Hematopoietic multipotent progenitor cell (in vitro differentiated cells): ENCODE results near the gene DNAJC3. TPM values are rescaled to one million over a fixed set of nuclear protein-coding genes. Genes with fewer than 3 reads are reported as not detected.
"Not testable (repeated sequence)": the region's sequence is repeated elsewhere in the genome, so short reads cannot be mapped to it uniquely, and the experiment has no call there.

Source experiments
- DNase-seq, 3 donors: peaks; one replicate each; pipeline ENCODE4 v3.0.0-alpha.2; 2011 to 2015; ENCODE audit warnings: low read depth in 2 of 3, low spot score in 2 of 3
- total RNA-seq: library from RNA; depleted of rRNA; stranded (reverse); fragments of >200 nt; gene quantifications from one replicate; pipeline ENCODE4 v1.2.3, GENCODE V29; 2012

Gene DNAJC3
- total RNA-seq, 1 donor, result 11.8 TPM

DNA sequence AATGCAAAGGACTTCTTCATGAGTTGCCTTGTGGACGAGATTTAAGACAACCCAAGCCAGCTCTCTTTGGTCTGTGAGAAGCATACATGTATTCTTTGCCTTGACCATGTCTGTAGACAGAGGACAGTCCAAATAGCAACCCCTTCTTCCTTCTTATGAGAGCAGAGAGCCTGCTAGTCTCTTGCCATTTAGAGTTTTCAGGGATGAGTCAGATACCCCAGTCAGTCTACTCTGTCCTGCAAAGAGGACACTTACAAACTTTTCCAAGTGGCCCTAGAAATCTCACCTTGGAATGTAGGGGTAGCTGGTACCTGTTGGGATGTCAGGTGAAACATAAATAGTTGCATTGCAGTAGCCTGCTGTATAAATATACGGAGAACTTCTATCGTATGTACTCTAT lies 36.7 kb downstream of the DNAJC3 start:
- DNase-seq, result no peak

- DNase-seq, result no peak
Measured at GRCh38 chr13:95714142-95714832, 37.3 kb downstream of the DNAJC3 start.

DNA sequence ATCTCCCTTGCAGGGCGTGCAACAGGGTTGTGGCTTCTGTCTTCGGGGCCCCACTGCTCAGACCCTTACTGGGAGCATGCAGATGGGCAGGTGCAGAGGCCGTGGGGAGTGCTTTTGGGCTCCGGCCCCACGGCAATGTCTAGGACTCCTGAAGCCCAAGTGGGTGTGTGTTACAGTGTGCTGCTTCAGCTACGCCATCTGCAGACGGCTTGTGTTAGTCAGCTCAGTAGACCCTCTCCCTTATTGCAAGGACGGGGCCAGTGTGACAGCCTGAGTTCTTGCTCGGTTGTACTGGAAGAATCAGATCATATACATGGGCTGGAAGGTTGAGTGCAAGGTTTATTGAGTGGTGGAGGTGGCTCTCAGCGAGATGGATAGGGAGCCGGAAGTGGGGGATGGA lies 39.3 kb downstream of the DNAJC3 start:
- DNase-seq, result no peak

DNA sequence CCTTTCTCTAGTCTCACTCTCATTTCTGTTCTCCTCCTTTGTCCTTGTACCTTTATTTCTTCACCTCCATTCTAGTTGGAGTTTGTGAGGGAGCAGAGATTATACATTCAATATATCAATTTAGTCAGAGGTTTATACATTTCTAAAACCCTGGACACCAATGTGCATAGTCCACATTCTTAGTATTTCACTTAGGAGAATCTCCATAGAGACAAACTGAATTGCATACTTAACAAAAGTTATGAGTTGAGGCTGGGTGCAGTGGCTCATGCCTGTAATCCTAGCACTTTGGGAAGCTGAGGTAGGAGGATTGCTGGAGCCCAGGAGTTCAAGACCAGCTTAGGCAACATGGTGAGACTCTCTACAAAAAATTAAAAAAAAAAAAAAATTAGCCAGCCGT lies 45.3 kb downstream of the DNAJC3 start:
- no peak for DNase-seq

GRCh38 chr13:95723438-95723837 lies 46.5 kb downstream of the DNAJC3 start:
- DNase-seq, result no peak

DNA sequence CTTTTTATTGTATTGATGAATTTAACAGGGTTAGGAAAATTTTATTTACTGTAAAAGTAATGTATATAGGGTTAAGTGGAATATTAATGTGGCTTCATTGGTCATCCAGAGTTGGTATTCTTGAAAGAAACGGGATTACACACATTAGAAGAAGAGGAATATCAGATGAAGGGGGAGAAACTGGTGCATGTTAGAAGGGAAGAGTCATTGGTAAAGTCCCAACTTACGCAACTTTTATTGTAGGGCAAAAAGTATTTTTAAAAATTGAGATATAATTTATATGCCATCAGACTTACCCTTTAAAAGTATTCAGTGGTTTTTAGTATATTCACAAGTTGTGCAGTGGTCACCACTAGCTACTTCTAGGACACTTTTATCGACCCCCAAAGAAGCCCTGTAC lies 47.3 kb downstream of the DNAJC3 start:
- no peak for DNase-seq

- DNase-seq, result no peak
Measured at GRCh38 chr13:95726876-95727275, 49.9 kb downstream of the DNAJC3 start.

DNA sequence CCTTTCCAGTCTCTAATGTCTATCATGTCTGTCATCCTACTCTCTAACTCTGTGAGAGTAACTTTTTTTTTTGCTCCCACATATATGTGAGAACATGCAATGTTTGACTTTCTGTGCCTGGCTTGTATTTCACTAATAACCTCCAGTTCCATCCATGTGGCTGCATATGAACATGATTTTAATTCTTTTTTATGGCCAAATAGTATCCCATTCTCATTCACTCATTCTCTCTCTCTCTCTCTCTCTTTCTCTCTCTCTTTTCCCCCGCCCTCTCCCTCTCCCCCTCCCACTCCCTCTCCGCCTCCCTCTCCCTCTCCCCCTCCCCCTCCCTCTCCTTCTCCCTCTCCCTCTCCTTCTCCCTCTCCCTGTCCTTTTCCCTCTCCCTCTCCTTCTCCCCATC lies 52.0 kb downstream of the DNAJC3 start:
- no peak for DNase-seq

GRCh38 chr13:95734124-95734523 lies 57.2 kb downstream of the DNAJC3 start:
- DNase-seq, result peak in 1 of 3 donors; percentile 23

GRCh38 chr13:95740071-95740978 lies 63.4 kb downstream of the DNAJC3 start:
- not testable (repeated sequence) for DNase-seq

DNA sequence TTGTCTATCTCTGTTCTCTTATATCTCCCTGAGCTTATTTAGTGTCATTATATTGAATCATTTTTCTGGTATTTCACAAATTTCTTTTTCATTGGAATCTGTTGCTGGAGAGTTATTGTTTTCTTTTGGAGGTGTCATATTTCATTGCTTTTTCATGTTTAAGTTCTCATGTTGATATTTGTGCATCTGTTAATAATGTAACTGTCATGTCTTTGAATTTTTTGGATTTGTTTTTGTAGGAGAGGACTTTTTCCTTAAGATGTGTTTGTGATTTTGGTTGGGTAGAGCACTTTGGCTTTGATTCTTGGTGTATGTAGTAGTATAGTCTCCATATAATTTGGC lies 64.0 kb downstream of the DNAJC3 start:
- no peak for DNase-seq

- no peak for DNase-seq
Measured at GRCh38 chr13:95741584-95742563, 64.9 kb downstream of the DNAJC3 start.

DNA sequence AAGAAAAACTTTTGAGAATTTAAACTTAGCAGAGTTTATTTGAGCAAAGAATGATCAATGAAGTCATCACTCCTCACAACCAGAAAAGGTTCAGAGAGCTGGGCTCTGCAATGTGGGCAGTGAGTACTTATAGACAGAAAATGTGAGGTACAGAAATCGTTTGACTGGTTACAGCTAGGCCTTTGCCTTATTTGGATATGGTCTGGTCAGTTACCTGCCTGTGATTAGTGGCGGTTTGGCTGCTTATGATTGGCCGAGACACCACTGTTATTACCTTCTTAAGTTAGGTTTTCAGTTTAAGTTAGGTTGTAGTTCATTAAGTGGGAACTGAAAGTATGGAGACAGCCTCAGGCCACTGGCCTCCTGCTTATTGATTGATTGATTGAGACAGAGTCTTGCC lies 66.3 kb downstream of the DNAJC3 start:
- DNase-seq, result no peak

- no peak for DNase-seq
Measured at GRCh38 chr13:95745289-95745688, 68.3 kb downstream of the DNAJC3 start.

- no peak for DNase-seq
Measured at GRCh38 chr13:95745752-95746151, 68.8 kb downstream of the DNAJC3 start.

- DNase-seq, result no peak
Measured at GRCh38 chr13:95749545-95749944, 72.6 kb downstream of the DNAJC3 start.

DNA sequence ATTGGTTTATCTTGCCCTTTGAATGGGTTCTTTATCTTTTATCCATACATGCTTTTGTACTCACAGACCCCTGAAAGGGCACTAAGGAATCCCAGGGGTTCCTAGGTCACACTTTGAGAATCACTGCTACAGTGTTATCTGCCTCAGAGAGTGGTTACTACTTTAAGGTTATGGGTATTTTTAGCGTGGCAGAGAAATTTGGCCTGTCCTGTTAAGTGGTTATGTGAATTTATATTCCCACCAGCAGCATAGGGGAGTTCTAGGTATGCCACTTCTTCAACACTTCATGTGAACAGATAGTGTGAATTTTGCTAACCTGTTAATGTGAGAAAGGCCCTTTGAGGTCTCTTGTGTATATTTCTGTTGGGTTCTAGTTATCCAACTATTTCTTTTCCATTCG lies 75.7 kb downstream of the DNAJC3 start:
- DNase-seq, result no peak

DNA sequence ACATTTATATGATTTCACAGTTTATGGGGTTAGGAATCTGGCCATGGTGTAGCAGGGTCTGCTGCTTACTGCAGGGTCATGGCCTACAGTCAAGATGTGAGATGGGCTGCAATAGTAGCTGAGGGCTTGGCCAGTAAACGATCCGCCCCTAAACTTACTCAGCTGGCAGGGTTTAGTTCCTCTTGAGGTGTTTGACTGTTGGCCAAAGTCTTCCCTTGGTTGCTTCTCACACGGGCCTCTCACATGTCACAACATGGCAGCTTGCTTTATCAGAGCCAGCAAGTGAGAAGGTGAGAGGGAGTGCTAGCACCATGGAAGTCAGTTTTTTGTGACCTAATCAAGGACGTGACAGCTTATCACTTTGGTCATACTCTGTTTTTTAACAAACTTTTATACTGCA lies 77.1 kb downstream of the DNAJC3 start:
- no peak for DNase-seq

DNA sequence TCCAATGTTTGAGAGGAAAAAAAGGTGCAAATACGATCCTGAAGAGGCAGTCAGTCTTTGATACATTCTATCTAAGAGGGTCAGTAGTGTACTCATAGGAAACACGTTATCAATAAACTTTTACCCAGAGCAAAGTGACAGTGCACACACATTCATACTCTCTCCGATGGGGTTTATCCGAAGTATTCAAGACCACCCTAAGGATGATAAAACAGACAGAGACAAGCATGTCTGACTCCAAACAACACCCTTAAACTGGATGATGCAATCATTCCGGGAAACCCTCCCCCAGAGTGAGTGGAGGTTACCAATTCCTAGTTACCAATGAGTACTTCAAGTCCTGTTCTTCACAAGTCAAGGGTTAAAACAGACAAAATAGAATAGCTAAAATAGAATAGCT lies 79.1 kb downstream of the DNAJC3 start:
- no peak for DNase-seq

DNA sequence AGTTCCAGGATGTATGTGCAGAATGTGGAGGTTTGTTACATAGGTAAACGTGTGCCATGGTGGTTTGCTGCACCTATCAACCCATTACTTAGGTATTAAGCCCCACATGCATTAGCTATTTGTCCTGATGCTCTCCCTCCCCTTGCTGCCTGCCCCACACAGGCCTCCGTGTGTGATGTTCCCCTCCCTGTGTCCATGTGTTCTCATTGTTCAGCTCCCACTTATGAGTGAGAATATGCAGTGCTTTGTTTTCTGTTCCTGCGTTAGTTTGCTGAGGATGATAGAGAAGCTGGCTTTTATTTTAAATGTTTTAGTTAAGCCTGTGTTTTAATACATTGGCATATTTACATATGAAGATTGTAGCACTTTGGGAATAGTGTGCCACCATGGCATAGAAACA lies 85.7 kb downstream of the DNAJC3 start:
- not testable (repeated sequence) for DNase-seq

GRCh38 chr13:95763601-95764000 lies 86.7 kb downstream of the DNAJC3 start:
- DNase-seq, result no peak
